K562 (cell line): ENCODE measurements around the gene TRAPPC2B. TPM values are rescaled to one million over a fixed set of nuclear protein-coding genes. Genes with fewer than 3 reads are reported as not detected.

Experiments used
- ARNT ChIP-seq, 2 experiments: fragments of 450-650 bp; IDR thresholded peaks; 2 replicates each; pipeline ENCODE4 v1.6.1; 2016; ENCODE audit warnings: mild to moderate bottlenecking in 1 of 2
- ATF1 ChIP-seq, 2 experiments: fragments of 450-650 bp in 1 of 2; IDR thresholded peaks; 2 replicates each; pipeline ENCODE4 v1.6.1; 2016; ENCODE audit warnings: missing compliant biosample characterization in 1 of 2, missing genetic modification characterization in 1 of 2
- BRD9 ChIP-seq: fragments of 450-650 bp; IDR thresholded peaks from 2 replicates; pipeline ENCODE4 v1.6.1; 2018; ENCODE audit warnings: low read depth; ENCODE audit not compliant: partially characterized antibody
- CCAR2 ChIP-seq: fragments of 200-400 bp; formaldehyde crosslinking; IDR thresholded peaks from 2 replicates; pipeline ENCODE4 v1.6.1; 2017; ENCODE audit warnings: mild to moderate bottlenecking, low read depth, low read length
- CHD2 ChIP-seq: IDR thresholded peaks from 2 replicates; pipeline ENCODE4 v1.6.1; 2011; ENCODE audit warnings: low read depth, low read length
- ELF4 ChIP-seq: fragments of 450-650 bp; formaldehyde crosslinking; IDR thresholded peaks from 2 replicates; pipeline ENCODE4 v1.4.0; 2022; ENCODE audit warnings: missing genetic modification characterization
- HMG20B ChIP-seq: fragments of 250-450 bp; sonication (Bioruptor Pico); IDR thresholded peaks from 2 replicates; pipeline ENCODE4 v1.5.0; 2021; ENCODE audit warnings: mild to moderate bottlenecking
- MCM3 ChIP-seq: fragments of 450-650 bp; IDR thresholded peaks from 2 replicates; pipeline ENCODE4 v1.6.1; 2016
- MYC ChIP-seq, 2 experiments: fragments of 250-450 bp in 1 of 2; sonication (Bioruptor Pico) in 1 of 2; IDR thresholded peaks; 2 replicates each; pipeline versions ENCODE4 v1.5.1 to v1.6.1; 2012 to 2021; ENCODE audit warnings: low read depth in 2 of 2, borderline replicate concordance in 1 of 2, improper control_type of control experiment in 1 of 2, low read length in 1 of 2, mild to moderate bottlenecking in 1 of 2, moderate library complexity in 1 of 2
- PRMT5 ChIP-seq: sonication (generic); formaldehyde crosslinking; IDR thresholded peaks from 2 replicates; pipeline ENCODE4 v1.5.0; 2020; ENCODE audit warnings: missing genetic modification reagents
- RCOR1 ChIP-seq, 2 experiments: IDR thresholded peaks; 2 replicates each; pipeline ENCODE4 v1.6.1; 2012; ENCODE audit warnings: low read depth in 2 of 2, low read length in 2 of 2, borderline replicate concordance in 1 of 2, improper control_type of control experiment in 1 of 2
- TAF9B ChIP-seq: fragments of 450-650 bp; IDR thresholded peaks from 2 replicates; pipeline ENCODE4 v1.6.1; 2018; ENCODE audit warnings: mild to moderate bottlenecking; ENCODE audit not compliant: partially characterized antibody
- ZFP1 ChIP-seq: fragments of 450-650 bp; formaldehyde crosslinking; IDR thresholded peaks from 2 replicates; pipeline ENCODE4 v1.4.0; 2020; ENCODE audit warnings: mild to moderate bottlenecking, mixed read lengths
- ZNF395 ChIP-seq: fragments of 200-800 bp; sonication (Bioruptor generic); IDR thresholded peaks from 2 replicates; pipeline ENCODE4 v1.6.1; 2017; ENCODE audit warnings: missing genetic modification characterization, missing compliant biosample characterization
- polyA plus RNA-seq, 8 experiments: library from polyadenylated mRNA; depleted of rRNA in 4 of 8; stranded (reverse) in 5 of 8; unstranded in 3 of 8; fragments of >200 nt; fragmentation: Nextera tagmentation in 2 of 8; fragmentation: Illumina TruSeq in 1 of 8; extraction: Ambion mirVana in 2 of 8; extraction: Trizol in 1 of 8; gene quantifications; 2 replicates each; pipeline versions ENCODE4 v1.2.1 to v1.2.3, GENCODE V29; 2011 to 2014; ENCODE audit warnings: inconsistent platforms in 1 of 8, missing spikeins in 1 of 8
- total RNA-seq, 7 experiments: library from RNA; depleted of rRNA in 6 of 7; stranded (reverse); fragments of >200 nt in 6 of 7; fragmentation: Illumina TruSeq in 2 of 7; extraction: Trizol in 2 of 7; gene quantifications; 2 replicates each; pipeline versions ENCODE4 v1.2.1 to v1.2.3, GENCODE V29; 2011 to 2021; ENCODE audit warnings: low replicate concordance in 1 of 7
- TF ChIP-seq, protein P1 (sequence below): fragments of 250-450 bp; sonication (Bioruptor Pico); IDR thresholded peaks from 2 replicates; pipeline ENCODE4 v1.5.0; 2022; ENCODE audit warnings: mild to moderate bottlenecking
- TF ChIP-seq, protein P2 (sequence below), 2 experiments: fragments of 450-650 bp; formaldehyde crosslinking in 1 of 2; IDR thresholded peaks; 2 replicates each; pipeline versions ENCODE4 v1.4.0 to v1.6.1; 2014 to 2020; ENCODE audit warnings: mild to moderate bottlenecking in 2 of 2, borderline replicate concordance in 1 of 2, low read depth in 1 of 2

TRAPPC2B gene
- total and polyA plus RNA-seq, 9 of the 15 experiments (the other 6 are each of a cell fraction or from before 2014, with no cell fraction given), result 2.2 to 20.4 (median 4.6) TPM

- peak; percentile 68 for TF ChIP-seq ATF1 (CRISPR knock-in tag; IDR thresholded peaks at IDR 0.05)
- TF ChIP-seq ATF1 (tag; IDR thresholded peaks at IDR 0.05), result peak; percentile 97
- no peak for TF ChIP-seq MCM3
- no peak for TF ChIP-seq RCOR1 (IDR thresholded peaks at IDR 0.05; ENCODE audit: borderline replicate concordance in 1 of 2, low read depth in 2 of 2, low read length in 2 of 2)
- TF ChIP-seq, protein P1, sequence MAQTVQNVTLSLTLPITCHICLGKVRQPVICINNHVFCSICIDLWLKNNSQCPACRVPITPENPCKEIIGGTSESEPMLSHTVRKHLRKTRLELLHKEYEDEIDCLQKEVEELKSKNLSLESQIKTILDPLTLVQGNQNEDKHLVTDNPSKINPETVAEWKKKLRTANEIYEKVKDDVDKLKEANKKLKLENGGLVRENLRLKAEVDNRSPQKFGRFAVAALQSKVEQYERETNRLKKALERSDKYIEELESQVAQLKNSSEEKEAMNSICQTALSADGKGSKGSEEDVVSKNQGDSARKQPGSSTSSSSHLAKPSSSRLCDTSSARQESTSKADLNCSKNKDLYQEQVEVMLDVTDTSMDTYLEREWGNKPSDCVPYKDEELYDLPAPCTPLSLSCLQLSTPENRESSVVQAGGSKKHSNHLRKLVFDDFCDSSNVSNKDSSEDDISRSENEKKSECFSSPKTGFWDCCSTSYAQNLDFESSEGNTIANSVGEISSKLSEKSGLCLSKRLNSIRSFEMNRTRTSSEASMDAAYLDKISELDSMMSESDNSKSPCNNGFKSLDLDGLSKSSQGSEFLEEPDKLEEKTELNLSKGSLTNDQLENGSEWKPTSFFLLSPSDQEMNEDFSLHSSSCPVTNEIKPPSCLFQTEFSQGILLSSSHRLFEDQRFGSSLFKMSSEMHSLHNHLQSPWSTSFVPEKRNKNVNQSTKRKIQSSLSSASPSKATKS (CRISPR knock-in tag), result no peak
- TF ChIP-seq HMG20B (CRISPR knock-in tag), result no peak
- no peak for TF ChIP-seq ZFP1
- no peak for TF ChIP-seq ELF4 (CRISPR knock-in tag)
- TF ChIP-seq PRMT5 (CRISPR knock-in tag), result no peak
- TF ChIP-seq TAF9B, result no peak
- TF ChIP-seq, protein P2, sequence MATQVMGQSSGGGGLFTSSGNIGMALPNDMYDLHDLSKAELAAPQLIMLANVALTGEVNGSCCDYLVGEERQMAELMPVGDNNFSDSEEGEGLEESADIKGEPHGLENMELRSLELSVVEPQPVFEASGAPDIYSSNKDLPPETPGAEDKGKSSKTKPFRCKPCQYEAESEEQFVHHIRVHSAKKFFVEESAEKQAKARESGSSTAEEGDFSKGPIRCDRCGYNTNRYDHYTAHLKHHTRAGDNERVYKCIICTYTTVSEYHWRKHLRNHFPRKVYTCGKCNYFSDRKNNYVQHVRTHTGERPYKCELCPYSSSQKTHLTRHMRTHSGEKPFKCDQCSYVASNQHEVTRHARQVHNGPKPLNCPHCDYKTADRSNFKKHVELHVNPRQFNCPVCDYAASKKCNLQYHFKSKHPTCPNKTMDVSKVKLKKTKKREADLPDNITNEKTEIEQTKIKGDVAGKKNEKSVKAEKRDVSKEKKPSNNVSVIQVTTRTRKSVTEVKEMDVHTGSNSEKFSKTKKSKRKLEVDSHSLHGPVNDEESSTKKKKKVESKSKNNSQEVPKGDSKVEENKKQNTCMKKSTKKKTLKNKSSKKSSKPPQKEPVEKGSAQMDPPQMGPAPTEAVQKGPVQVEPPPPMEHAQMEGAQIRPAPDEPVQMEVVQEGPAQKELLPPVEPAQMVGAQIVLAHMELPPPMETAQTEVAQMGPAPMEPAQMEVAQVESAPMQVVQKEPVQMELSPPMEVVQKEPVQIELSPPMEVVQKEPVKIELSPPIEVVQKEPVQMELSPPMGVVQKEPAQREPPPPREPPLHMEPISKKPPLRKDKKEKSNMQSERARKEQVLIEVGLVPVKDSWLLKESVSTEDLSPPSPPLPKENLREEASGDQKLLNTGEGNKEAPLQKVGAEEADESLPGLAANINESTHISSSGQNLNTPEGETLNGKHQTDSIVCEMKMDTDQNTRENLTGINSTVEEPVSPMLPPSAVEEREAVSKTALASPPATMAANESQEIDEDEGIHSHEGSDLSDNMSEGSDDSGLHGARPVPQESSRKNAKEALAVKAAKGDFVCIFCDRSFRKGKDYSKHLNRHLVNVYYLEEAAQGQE (IDR thresholded peaks at IDR 0.05; ENCODE audit: borderline replicate concordance), result no peak
- TF ChIP-seq, protein P2 (CRISPR knock-in tag; IDR thresholded peaks at IDR 0.05; ENCODE audit: low read depth), result no peak
- no peak for TF ChIP-seq BRD9
- no peak for TF ChIP-seq ZNF395 (CRISPR knock-in tag)
- TF ChIP-seq CCAR2, result no peak
- no peak for TF ChIP-seq ARNT (IDR thresholded peaks at IDR 0.05)
- peak; percentile 67 for TF ChIP-seq CHD2
- peak; percentile 45 for TF ChIP-seq MYC (IDR thresholded peaks at IDR 0.05; ENCODE audit: low read depth, low read length)
- TF ChIP-seq MYC (CRISPR knock-in tag; IDR thresholded peaks at IDR 0.05; ENCODE audit: borderline replicate concordance, low read depth), result no peak
Measured at GRCh38 chr19:57362997-57363687, at the start of gene TRAPPC2B, which contains the start of gene ZNF547 (continued).
